GM12878 (cell line): ENCODE data around the gene NSL1. TPM values are rescaled to one million over a fixed set of nuclear protein-coding genes. Genes with fewer than 3 reads are reported as not detected.

Experiments used
- ASH2L ChIP-seq: fragments of 300-600, 200-600 bp; sonication (generic); IDR thresholded peaks from 2 replicates; pipeline ENCODE4 v1.6.1; 2017; ENCODE audit warnings: low read depth, mild to moderate bottlenecking, borderline replicate concordance
- CBX3 ChIP-seq: fragments of 200-600 bp; sonication (generic); IDR thresholded peaks from 2 replicates; pipeline ENCODE4 v1.6.1; 2016; ENCODE audit warnings: low read depth, borderline replicate concordance
- HSF1 ChIP-seq: fragments of 150-350 bp; IDR thresholded peaks from 2 replicates; pipeline ENCODE4 v1.6.1; 2014; ENCODE audit warnings: mild to moderate bottlenecking, low read depth, low read length
- IKZF2 ChIP-seq, 2 experiments: fragments of 450-650 bp; IDR thresholded peaks; 2 replicates each; pipeline ENCODE4 v1.6.1; 2017; ENCODE audit warnings: mild to moderate bottlenecking in 2 of 2, moderate library complexity in 2 of 2
- NBN ChIP-seq: fragments of 450-650 bp; IDR thresholded peaks from 2 replicates; pipeline ENCODE4 v1.6.1; 2016
- NFYA ChIP-seq: IDR thresholded peaks from 2 replicates; pipeline ENCODE4 v1.6.1; 2011; ENCODE audit warnings: low read depth, mild to moderate bottlenecking, low read length, improper control_type of control experiment, borderline replicate concordance
- PAX5 ChIP-seq: IDR thresholded peaks from 2 replicates; pipeline ENCODE4 v1.6.1; 2011; ENCODE audit warnings: low read depth, low read length, borderline replicate concordance
- RB1 ChIP-seq: fragments of 450-650 bp; formaldehyde crosslinking; IDR thresholded peaks from 2 replicates; pipeline ENCODE4 v1.6.1; 2017; ENCODE audit warnings: mild to moderate bottlenecking, borderline replicate concordance
- RFX5 ChIP-seq: IDR thresholded peaks from 2 replicates; pipeline ENCODE4 v1.6.1; 2011; ENCODE audit warnings: low read depth, low read length, improper control_type of control experiment
- SMAD1 ChIP-seq: fragments of 450-650 bp; IDR thresholded peaks from 2 replicates; pipeline ENCODE4 v1.6.1; 2018; ENCODE audit warnings: mild to moderate bottlenecking, low read depth; ENCODE audit not compliant: partially characterized antibody
- SP1 ChIP-seq: IDR thresholded peaks from one replicate; pipeline ENCODE4 v1.6.1; 2011; ENCODE audit warnings: low read depth, low read length
- SRF ChIP-seq, 2 experiments: IDR thresholded peaks; 2 replicates each; pipeline ENCODE4 v1.6.1; 2011; ENCODE audit warnings: low read depth in 2 of 2, low read length in 2 of 2, mild to moderate bottlenecking in 1 of 2, moderate library complexity in 1 of 2
- STAT1 ChIP-seq: fragments of 450-650 bp; conservative IDR thresholded peaks from 2 replicates; pipeline ENCODE4 v1.6.1; 2014; ENCODE audit warnings: antibody characterized with exemption, mild to moderate bottlenecking
- TCF7 ChIP-seq: IDR thresholded peaks from 2 replicates; pipeline ENCODE4 v1.6.1; 2014; ENCODE audit warnings: antibody characterized with exemption, borderline replicate concordance
- YY1 ChIP-seq: IDR thresholded peaks from 2 replicates; pipeline ENCODE4 v1.6.1; 2011; ENCODE audit warnings: low read depth, mild to moderate bottlenecking, low read length
- ZBTB4 ChIP-seq: fragments of 450-650 bp; formaldehyde crosslinking; IDR thresholded peaks from 2 replicates; pipeline ENCODE4 v1.4.0; 2022; ENCODE audit warnings: mild to moderate bottlenecking, moderate library complexity
- ZNF622 ChIP-seq: fragments of 450-650 bp; IDR thresholded peaks from 2 replicates; pipeline ENCODE4 v1.6.1; 2017; ENCODE audit warnings: mild to moderate bottlenecking, inconsistent platforms
- ZZZ3 ChIP-seq: IDR thresholded peaks from 2 replicates; pipeline ENCODE4 v1.6.1; 2011; ENCODE audit warnings: low read depth; ENCODE audit not compliant: control insufficient read depth, insufficient read length
- polyA plus RNA-seq, 11 experiments: library from polyadenylated mRNA; depleted of rRNA in 4 of 11; unstranded in 6 of 11; stranded (reverse) in 5 of 11; fragments of >200 nt; fragmentation: Nextera tagmentation in 4 of 11; fragmentation: Illumina TruSeq in 1 of 11; extraction: Ambion mirVana in 4 of 11; extraction: Trizol in 1 of 11; gene quantifications; 1 replicate in 1 of 11; 2 replicates in 10 of 11; pipeline versions ENCODE4 v1.2.1 to v1.2.3, GENCODE V29; 2011 to 2016; ENCODE audit warnings: inconsistent platforms in 2 of 11, missing spikeins in 2 of 11, low read depth in 1 of 11
- total RNA-seq, 4 experiments: library from RNA; depleted of rRNA in 3 of 4; stranded (reverse); fragments of >200 nt in 3 of 4; fragmentation: Illumina TruSeq in 1 of 4; extraction: Trizol in 1 of 4; gene quantifications; 2 replicates each; pipeline versions ENCODE4 v1.2.1 to v1.2.3, GENCODE V29; 2013 to 2021
- TF ChIP-seq, protein P1 (sequence below): fragments of 450-650 bp; IDR thresholded peaks from 2 replicates; pipeline ENCODE4 v1.6.1; 2018; ENCODE audit warnings: mild to moderate bottlenecking, low read depth, moderate library complexity; ENCODE audit not compliant: partially characterized antibody
- TF ChIP-seq, protein P2 (sequence below): fragments of 450-650 bp; IDR thresholded peaks from 2 replicates; pipeline ENCODE4 v1.6.1; 2018; ENCODE audit warnings: borderline replicate concordance, mild to moderate bottlenecking; ENCODE audit not compliant: partially characterized antibody

Gene NSL1
- total and polyA plus RNA-seq, 10 of the 15 experiments (the other 5 are each of a cell fraction or from before 2014, with no cell fraction given), result 36.7 to 74.2 (median 46.4) TPM

DNA sequence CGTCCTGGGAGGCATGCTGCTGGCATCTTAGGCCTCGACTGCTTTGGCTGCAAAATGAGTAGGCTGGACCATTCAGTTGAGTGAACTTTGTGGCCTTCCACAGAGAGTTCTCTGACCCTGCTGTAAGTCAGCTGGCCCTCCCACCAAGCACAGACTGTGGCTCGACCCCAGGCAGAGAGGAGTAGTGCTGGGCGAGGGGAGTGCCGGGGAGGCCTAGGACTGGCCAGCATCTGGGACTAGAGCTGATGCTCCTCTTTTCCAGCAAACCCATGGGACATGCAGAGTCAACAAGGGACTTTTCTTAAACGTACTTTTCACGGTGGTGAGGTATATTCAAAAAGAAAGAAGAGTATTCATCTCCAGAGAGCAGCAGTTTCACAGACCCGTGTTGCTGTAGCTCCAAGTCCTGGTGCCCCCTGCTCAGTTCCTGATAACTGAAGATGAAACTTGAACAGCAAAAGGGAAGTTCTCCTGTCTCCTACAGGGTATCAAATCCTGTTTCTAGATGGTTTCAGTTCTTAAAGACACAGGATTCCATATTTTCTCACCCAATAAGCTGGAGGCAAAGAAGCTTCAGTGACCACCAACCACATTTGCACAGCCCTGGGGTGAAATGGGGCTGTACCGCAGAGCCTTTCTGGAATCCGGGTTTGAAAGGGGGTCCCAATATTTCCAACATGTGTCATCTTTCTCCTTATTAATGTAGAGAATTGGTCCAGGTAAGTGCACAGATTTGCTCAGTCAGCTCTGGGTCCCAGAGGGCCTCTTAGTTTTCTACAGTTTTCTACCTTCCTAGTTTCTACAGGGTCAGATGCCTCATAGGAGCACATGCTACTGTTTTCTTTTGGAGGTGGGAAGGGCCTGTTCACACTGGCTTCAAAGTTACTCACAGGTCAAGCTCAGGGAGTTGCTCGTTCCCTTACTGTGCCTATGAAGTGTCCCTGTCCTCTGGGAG, 112.8 kb downstream of the NSL1 start (continued):
- TF ChIP-seq HSF1, result no peak
- no peak for TF ChIP-seq RB1
- TF ChIP-seq NBN, result peak; percentile 77
- peak; percentile 64; the same call in 1 of the 2 replicates for TF ChIP-seq TCF7
- no peak for TF ChIP-seq YY1
- TF ChIP-seq, protein P1, sequence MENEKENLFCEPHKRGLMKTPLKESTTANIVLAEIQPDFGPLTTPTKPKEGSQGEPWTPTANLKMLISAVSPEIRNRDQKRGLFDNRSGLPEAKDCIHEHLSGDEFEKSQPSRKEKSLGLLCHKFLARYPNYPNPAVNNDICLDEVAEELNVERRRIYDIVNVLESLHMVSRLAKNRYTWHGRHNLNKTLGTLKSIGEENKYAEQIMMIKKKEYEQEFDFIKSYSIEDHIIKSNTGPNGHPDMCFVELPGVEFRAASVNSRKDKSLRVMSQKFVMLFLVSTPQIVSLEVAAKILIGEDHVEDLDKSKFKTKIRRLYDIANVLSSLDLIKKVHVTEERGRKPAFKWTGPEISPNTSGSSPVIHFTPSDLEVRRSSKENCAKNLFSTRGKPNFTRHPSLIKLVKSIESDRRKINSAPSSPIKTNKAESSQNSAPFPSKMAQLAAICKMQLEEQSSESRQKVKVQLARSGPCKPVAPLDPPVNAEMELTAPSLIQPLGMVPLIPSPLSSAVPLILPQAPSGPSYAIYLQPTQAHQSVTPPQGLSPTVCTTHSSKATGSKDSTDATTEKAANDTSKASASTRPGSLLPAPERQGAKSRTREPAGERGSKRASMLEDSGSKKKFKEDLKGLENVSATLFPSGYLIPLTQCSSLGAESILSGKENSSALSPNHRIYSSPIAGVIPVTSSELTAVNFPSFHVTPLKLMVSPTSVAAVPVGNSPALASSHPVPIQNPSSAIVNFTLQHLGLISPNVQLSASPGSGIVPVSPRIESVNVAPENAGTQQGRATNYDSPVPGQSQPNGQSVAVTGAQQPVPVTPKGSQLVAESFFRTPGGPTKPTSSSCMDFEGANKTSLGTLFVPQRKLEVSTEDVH, result no peak
- peak; percentile 99 to 100 for TF ChIP-seq IKZF2 (IDR thresholded peaks at IDR 0.05)
- no peak for TF ChIP-seq ZNF622
- no peak for TF ChIP-seq STAT1
- no peak for TF ChIP-seq NFYA
- TF ChIP-seq RFX5, result no peak
- TF ChIP-seq, protein P2, sequence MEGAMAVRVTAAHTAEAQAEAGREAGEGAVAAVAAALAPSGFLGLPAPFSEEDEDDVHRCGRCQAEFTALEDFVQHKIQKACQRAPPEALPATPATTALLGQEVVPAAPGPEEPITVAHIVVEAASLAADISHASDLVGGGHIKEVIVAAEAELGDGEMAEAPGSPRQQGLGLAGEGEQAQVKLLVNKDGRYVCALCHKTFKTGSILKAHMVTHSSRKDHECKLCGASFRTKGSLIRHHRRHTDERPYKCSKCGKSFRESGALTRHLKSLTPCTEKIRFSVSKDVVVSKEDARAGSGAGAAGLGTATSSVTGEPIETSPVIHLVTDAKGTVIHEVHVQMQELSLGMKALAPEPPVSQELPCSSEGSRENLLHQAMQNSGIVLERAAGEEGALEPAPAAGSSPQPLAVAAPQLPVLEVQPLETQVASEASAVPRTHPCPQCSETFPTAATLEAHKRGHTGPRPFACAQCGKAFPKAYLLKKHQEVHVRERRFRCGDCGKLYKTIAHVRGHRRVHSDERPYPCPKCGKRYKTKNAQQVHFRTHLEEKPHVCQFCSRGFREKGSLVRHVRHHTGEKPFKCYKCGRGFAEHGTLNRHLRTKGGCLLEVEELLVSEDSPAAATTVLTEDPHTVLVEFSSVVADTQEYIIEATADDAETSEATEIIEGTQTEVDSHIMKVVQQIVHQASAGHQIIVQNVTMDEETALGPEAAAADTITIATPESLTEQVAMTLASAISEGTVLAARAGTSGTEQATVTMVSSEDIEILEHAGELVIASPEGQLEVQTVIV, result no peak
- no peak for TF ChIP-seq SMAD1
- no peak for TF ChIP-seq ZBTB4 (CRISPR knock-in tag)
- TF ChIP-seq SP1, result peak; percentile 73
- TF ChIP-seq ZZZ3, result no peak
- peak; percentile 89; the same call in 1 of the 2 replicates for TF ChIP-seq PAX5
- TF ChIP-seq ASH2L, result no peak
- TF ChIP-seq SRF (IDR thresholded peaks at IDR 0.05; ENCODE audit: low read depth in 2 of 2, low read length in 2 of 2), result peak in 1 of 2 experiments; percentile 80; a peak in 2 of 4 replicates
- no peak for TF ChIP-seq CBX3
